ENCODE results near the gene THPO. TPM values are rescaled to one million over a fixed set of nuclear protein-coding genes. Genes with fewer than 3 reads are reported as not detected.

THPO gene
- total and polyA plus RNA-seq, 4 donors: 3.9 to 14.4 (median 8.9) TPM

GRCh38 chr3:184354121-184354728, 23.8 kb downstream of the THPO start:
- no peak overlapping the region for H3K9ac ChIP-seq (ENCODE audit: low read depth in 1 of 2, low read length in 2 of 2)
- TF ChIP-seq RXRA (IDR thresholded peaks at IDR 0.05) (no peak), SP1 (IDR thresholded peaks at IDR 0.05) (no peak), CTCF (IDR thresholded peaks at IDR 0.05; ENCODE audit: low read depth, low read length, missing input control) (peak; percentile 56), RAD21 (IDR thresholded peaks at IDR 0.05) (peak; percentile 54 to 77)
- peak; percentile 83 for DNase-seq (ENCODE audit: low spot score)
- no peaks in the 10 kb centered on the region for H3K27me3 ChIP-seq (ENCODE audit: control insufficient read depth in 4 of 4, insufficient read depth in 4 of 4, low read length in 3 of 4)
- H3K27ac ChIP-seq (ENCODE audit: low read depth in 1 of 2, low read length in 2 of 2): no peak overlapping the region
- no peak overlapping the region for H3K4me3 ChIP-seq (ENCODE audit: low read depth in 1 of 3, low read length in 3 of 3)
- H3K36me3 ChIP-seq (ENCODE audit: control insufficient read depth in 4 of 4, insufficient read depth in 3 of 4, low read depth in 1 of 4, low read length in 3 of 4): no peaks in the 10 kb centered on the region
- H3K4me1 ChIP-seq (ENCODE audit: control insufficient read depth in 4 of 4, insufficient read depth in 4 of 4, low read length in 3 of 4): peaks cover 8 to 21% (median 14%) of the 10 kb centered on the region in 4 donors
- H3K9me3 ChIP-seq (ENCODE audit: control insufficient read depth in 4 of 4, low read length in 3 of 4): no peaks in the 10 kb centered on the region
- WGBS: 52% methylated on average over 18 of the region's 18 CpGs

GRCh38 chr3:184353546-184353941, 24.5 kb downstream of the THPO start:
- Histone ChIP-seq H3K4me3 (ENCODE audit: low read depth in 1 of 3, low read length in 3 of 3) (no peak overlapping the region), H3K9ac (ENCODE audit: low read depth in 1 of 2, low read length in 2 of 2) (no peak overlapping the region), H3K9me3 (ENCODE audit: control insufficient read depth in 4 of 4, low read length in 3 of 4) (no peaks in the 10 kb centered on the region), H3K36me3 (ENCODE audit: control insufficient read depth in 4 of 4, insufficient read depth in 3 of 4, low read depth in 1 of 4, low read length in 3 of 4) (no peaks in the 10 kb centered on the region), H3K4me1 (ENCODE audit: control insufficient read depth in 4 of 4, insufficient read depth in 4 of 4, low read length in 3 of 4) (peaks cover 8 to 17% (median 14%) of the 10 kb centered on the region in 4 donors), H3K27me3 (ENCODE audit: control insufficient read depth in 4 of 4, insufficient read depth in 4 of 4, low read length in 3 of 4) (no peaks in the 10 kb centered on the region), H3K27ac (ENCODE audit: low read depth in 1 of 2, low read length in 2 of 2) (no peak overlapping the region)
- TF ChIP-seq SP1 (IDR thresholded peaks at IDR 0.05): no peak
- no peak for TF ChIP-seq HNF4G (IDR thresholded peaks at IDR 0.05)
- no peak for TF ChIP-seq ZBTB33 (IDR thresholded peaks at IDR 0.05)
- WGBS: 96% methylated on average over 11 of the region's 11 CpGs
- no peak for DNase-seq (ENCODE audit: low spot score)

- WGBS: 94% methylated on average over 11 of the region's 11 CpGs
- Histone ChIP-seq H3K9ac (ENCODE audit: low read depth in 1 of 2, low read length in 2 of 2) (no peak overlapping the region), H3K27ac (ENCODE audit: low read depth in 1 of 2, low read length in 2 of 2) (no peak overlapping the region), H3K9me3 (ENCODE audit: control insufficient read depth in 4 of 4, low read length in 3 of 4) (no peaks in the 10 kb centered on the region), H3K27me3 (ENCODE audit: control insufficient read depth in 4 of 4, insufficient read depth in 4 of 4, low read length in 3 of 4) (no peaks in the 10 kb centered on the region), H3K4me3 (ENCODE audit: low read depth in 1 of 3, low read length in 3 of 3) (no peak overlapping the region), H3K36me3 (ENCODE audit: control insufficient read depth in 4 of 4, insufficient read depth in 3 of 4, low read depth in 1 of 4, low read length in 3 of 4) (peaks cover 0 to 2% (median 0%) of the 10 kb centered on the region in 4 donors), H3K4me1 (ENCODE audit: control insufficient read depth in 4 of 4, insufficient read depth in 4 of 4, low read length in 3 of 4) (peaks cover 8 to 17% (median 14%) of the 10 kb centered on the region in 4 donors)
- TF ChIP-seq JUND (IDR thresholded peaks at IDR 0.05): no peak
- TF ChIP-seq CTCF (IDR thresholded peaks at IDR 0.05; ENCODE audit: low read depth, low read length, missing input control): no peak
- DNase-seq (ENCODE audit: low spot score): no peak
Measured at GRCh38 chr3:184352897-184353545, 25.0 kb downstream of the THPO start.

Measured in liver (tissue), 9 donors.